ENCODE results near the gene MEG3. TPM values are rescaled to one million over a fixed set of nuclear protein-coding genes. Genes with fewer than 3 reads are reported as not detected.
A peak's percentile ranks its signal among the peaks of the same experiment; 100 is the strongest.

Gene MEG3
- total and polyA plus RNA-seq, 9 of the 15 experiments (the other 6 are each of a cell fraction or from before 2014, with no cell fraction given) = 0.10 to 5.3 (median 1.0) TPM; not detected in 1

GRCh38 chr14:100777366-100777817, 48.5 kb upstream of the MEG3 start:
- peak overlapping the region; percentile 51; the same call in 1 of the 2 replicates for H2AFZ ChIP-seq (ENCODE audit: low read depth, low read length)
- ChIA-PET CTCF (ENCODE audit: low intra/inter-chr PET ratio) (no interaction called here), POLR2A (interaction anchor here (1.0 kb wide), 1 partner anchor 11 kb away, joined by 3 read pairs; no protein-coding TSS in a partner anchor)
- no peaks in the 10 kb centered on the region for H3K36me3 ChIP-seq (ENCODE audit: control insufficient read depth, insufficient read depth, low read length)
- no peak for FAIRE-seq
- peaks cover 12 to 48% of the 10 kb centered on the region in 2 experiments for H3K4me1 ChIP-seq (replicated peaks in 1 of 2; ENCODE audit: control insufficient read depth in 2 of 2, insufficient read depth in 2 of 2, low read length in 2 of 2)
- H3K27me3 ChIP-seq (ENCODE audit: control insufficient read depth in 2 of 2, insufficient read depth in 2 of 2, low read length in 2 of 2) = no peaks in the 10 kb centered on the region
- H3K79me2 ChIP-seq (ENCODE audit: control insufficient read depth, insufficient read depth, low read length) = no peaks in the 10 kb centered on the region
- no peak for ATAC-seq
- 71% methylated on average over 9 of the region's 11 CpGs for WGBS (ENCODE audit: insufficient coverage, low coverage, missing lambda C conversion rate)
- no peaks in the 10 kb centered on the region for H4K20me1 ChIP-seq (replicated peaks; ENCODE audit: control insufficient read depth, insufficient read depth, low read length)
- H3K4me3 ChIP-seq = no peak overlapping the region
- H3K9me1 ChIP-seq (ENCODE audit: control insufficient read depth, insufficient read depth, low read length) = no peaks in the 10 kb centered on the region
- H3K9ac ChIP-seq (ENCODE audit: insufficient read depth in 1 of 2, low read depth in 2 of 2, low read length in 2 of 2) = no peak overlapping the region; a peak in 1 of 4 replicates
- in situ Hi-C loops (cut with MboI) (no loop called here), intact Hi-C loops (cut with micrococcal nuclease) (no loop called here)
- H3K9me3 ChIP-seq (replicated peaks; ENCODE audit: control insufficient read depth, insufficient read depth, low read depth, low read length) = no peaks in the 10 kb centered on the region
- no peak overlapping the region for H3K4me2 ChIP-seq (ENCODE audit: insufficient read depth, low read length)
- H3K27ac ChIP-seq (ENCODE audit: extremely low read depth, low read depth, low read length) = no peak overlapping the region
- DNase-seq (ENCODE audit: extremely low read depth in 1 of 4, low spot score in 3 of 4) = no peak
- no TSS peak for BruUV-seq (replicated peaks)
- TF ChIP-seq GTF2B (IDR thresholded peaks at IDR 0.05; ENCODE audit: extremely low read depth, insufficient read length) = no peak
- no peak for TF ChIP-seq C11orf30 (IDR thresholded peaks at IDR 0.05; ENCODE audit: low read depth)
- TF ChIP-seq CC2D1A (IDR thresholded peaks at IDR 0.05) = no peak
- TF ChIP-seq FOXA1 (IDR thresholded peaks at IDR 0.05; ENCODE audit: borderline replicate concordance) = no peak
- no peak for TF ChIP-seq MTA1 (IDR thresholded peaks at IDR 0.05; ENCODE audit: borderline replicate concordance)
- TF ChIP-seq SNIP1 (IDR thresholded peaks at IDR 0.05; ENCODE audit: low read depth) = no peak
- TF ChIP-seq, protein P1, sequence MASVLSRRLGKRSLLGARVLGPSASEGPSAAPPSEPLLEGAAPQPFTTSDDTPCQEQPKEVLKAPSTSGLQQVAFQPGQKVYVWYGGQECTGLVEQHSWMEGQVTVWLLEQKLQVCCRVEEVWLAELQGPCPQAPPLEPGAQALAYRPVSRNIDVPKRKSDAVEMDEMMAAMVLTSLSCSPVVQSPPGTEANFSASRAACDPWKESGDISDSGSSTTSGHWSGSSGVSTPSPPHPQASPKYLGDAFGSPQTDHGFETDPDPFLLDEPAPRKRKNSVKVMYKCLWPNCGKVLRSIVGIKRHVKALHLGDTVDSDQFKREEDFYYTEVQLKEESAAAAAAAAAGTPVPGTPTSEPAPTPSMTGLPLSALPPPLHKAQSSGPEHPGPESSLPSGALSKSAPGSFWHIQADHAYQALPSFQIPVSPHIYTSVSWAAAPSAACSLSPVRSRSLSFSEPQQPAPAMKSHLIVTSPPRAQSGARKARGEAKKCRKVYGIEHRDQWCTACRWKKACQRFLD (CRISPR knock-in tag; IDR thresholded peaks at IDR 0.05) = no peak
- no peak for TF ChIP-seq ZBTB7A (IDR thresholded peaks at IDR 0.05; ENCODE audit: borderline replicate concordance, control insufficient read depth, low read depth, low read length)
- no peak for TF ChIP-seq NR4A1 (CRISPR knock-in tag; IDR thresholded peaks at IDR 0.05)
- TF ChIP-seq NR4A1 (tag; IDR thresholded peaks at IDR 0.05) = no peak
- TF ChIP-seq BDP1 (IDR thresholded peaks at IDR 0.05; ENCODE audit: insufficient read depth, insufficient read length) = no peak
- TF ChIP-seq, protein P2, sequence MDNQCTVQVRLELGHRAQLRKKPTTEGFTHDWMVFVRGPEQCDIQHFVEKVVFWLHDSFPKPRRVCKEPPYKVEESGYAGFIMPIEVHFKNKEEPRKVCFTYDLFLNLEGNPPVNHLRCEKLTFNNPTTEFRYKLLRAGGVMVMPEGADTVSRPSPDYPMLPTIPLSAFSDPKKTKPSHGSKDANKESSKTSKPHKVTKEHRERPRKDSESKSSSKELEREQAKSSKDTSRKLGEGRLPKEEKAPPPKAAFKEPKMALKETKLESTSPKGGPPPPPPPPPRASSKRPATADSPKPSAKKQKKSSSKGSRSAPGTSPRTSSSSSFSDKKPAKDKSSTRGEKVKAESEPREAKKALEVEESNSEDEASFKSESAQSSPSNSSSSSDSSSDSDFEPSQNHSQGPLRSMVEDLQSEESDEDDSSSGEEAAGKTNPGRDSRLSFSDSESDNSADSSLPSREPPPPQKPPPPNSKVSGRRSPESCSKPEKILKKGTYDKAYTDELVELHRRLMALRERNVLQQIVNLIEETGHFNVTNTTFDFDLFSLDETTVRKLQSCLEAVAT (IDR thresholded peaks at IDR 0.05) = no peak
- TF ChIP-seq HMGN3 (IDR thresholded peaks at IDR 0.05; ENCODE audit: borderline replicate concordance, extremely low read depth, insufficient read length, low read depth, low read length) = no peak
- no peak for TF ChIP-seq RBFOX2 (IDR thresholded peaks at IDR 0.05; ENCODE audit: low read depth, low read length)
- no peak for TF ChIP-seq TCF7L2 (IDR thresholded peaks at IDR 0.05; ENCODE audit: low read depth, low read length)
- TF ChIP-seq LARP7 (IDR thresholded peaks at IDR 0.05) = no peak
- no peak for TF ChIP-seq JUN (IDR thresholded peaks at IDR 0.05; ENCODE audit: borderline replicate concordance, low read depth, low read length)
- no peak for TF ChIP-seq JUN (CRISPR knock-in tag; IDR thresholded peaks at IDR 0.05; ENCODE audit: borderline replicate concordance)

Measured in K562 (cell line).